ENCODE results near the gene SLC13A4.

Gene SLC13A4

GRCh38 chr7:135690566-135690965 is 37.4 kb downstream of the SLC13A4 start:
- Histone ChIP-seq H3K4me1 (no peaks in the 10 kb centered on the region), H3K79me2 (no peaks in the 10 kb centered on the region), H3K27ac (no peak overlapping the region), H3K27me3 (ENCODE audit: control insufficient read depth, insufficient read depth, low read length) (no peaks in the 10 kb centered on the region), H3K36me3 (ENCODE audit: control insufficient read depth, insufficient read depth, low read length) (no peaks in the 10 kb centered on the region), H2AFZ (no peak overlapping the region), H3K4me2 (ENCODE audit: low read length) (no peak overlapping the region), H3K9me3 (ENCODE audit: control insufficient read depth, low read length) (no peaks in the 10 kb centered on the region), H3K4me3 (ENCODE audit: low read depth, low read length) (no peak overlapping the region), H3K9ac (no peak overlapping the region)
- TF ChIP-seq CTCF (IDR thresholded peaks at IDR 0.05): no peak

- H3K4me1 ChIP-seq: no peaks in the 10 kb centered on the region
- no peaks in the 10 kb centered on the region for H3K79me2 ChIP-seq
- no peak overlapping the region for H3K4me2 ChIP-seq (ENCODE audit: low read length)
- H3K36me3 ChIP-seq (ENCODE audit: control insufficient read depth, insufficient read depth, low read length): no peaks in the 10 kb centered on the region
- no peak overlapping the region for H2AFZ ChIP-seq
- no peaks in the 10 kb centered on the region for H3K9me3 ChIP-seq (ENCODE audit: control insufficient read depth, low read length)
- H3K9ac ChIP-seq: no peak overlapping the region
- no peak overlapping the region for H3K4me3 ChIP-seq (ENCODE audit: low read depth, low read length)
- no peak for TF ChIP-seq CTCF (IDR thresholded peaks at IDR 0.05)
- H3K27ac ChIP-seq: no peak overlapping the region
- H3K27me3 ChIP-seq (ENCODE audit: control insufficient read depth, insufficient read depth, low read length): no peaks in the 10 kb centered on the region
Observed at GRCh38 chr7:135687466-135687865, 40.5 kb downstream of the SLC13A4 start.

GRCh38 chr7:135685306-135686084 is 42.5 kb downstream of the SLC13A4 start:
- Histone ChIP-seq H3K9ac (no peak overlapping the region), H3K36me3 (ENCODE audit: control insufficient read depth, insufficient read depth, low read length) (no peaks in the 10 kb centered on the region), H3K79me2 (no peaks in the 10 kb centered on the region), H3K4me3 (ENCODE audit: low read depth, low read length) (no peak overlapping the region), H3K27me3 (ENCODE audit: control insufficient read depth, insufficient read depth, low read length) (no peaks in the 10 kb centered on the region), H3K9me3 (ENCODE audit: control insufficient read depth, low read length) (no peaks in the 10 kb centered on the region), H3K4me2 (ENCODE audit: low read length) (no peak overlapping the region), H3K4me1 (no peaks in the 10 kb centered on the region), H2AFZ (no peak overlapping the region), H3K27ac (no peak overlapping the region)
- TF ChIP-seq CTCF (IDR thresholded peaks at IDR 0.05): no peak

GRCh38 chr7:135684699-135685098 is 43.3 kb downstream of the SLC13A4 start:
- H3K9me3 ChIP-seq (ENCODE audit: control insufficient read depth, low read length): no peaks in the 10 kb centered on the region
- no peak for TF ChIP-seq CTCF (IDR thresholded peaks at IDR 0.05)
- H3K4me2 ChIP-seq (ENCODE audit: low read length): no peak overlapping the region
- H3K36me3 ChIP-seq (ENCODE audit: control insufficient read depth, insufficient read depth, low read length): no peaks in the 10 kb centered on the region
- no peak overlapping the region for H3K9ac ChIP-seq
- no peak overlapping the region for H2AFZ ChIP-seq
- no peaks in the 10 kb centered on the region for H3K4me1 ChIP-seq
- no peaks in the 10 kb centered on the region for H3K79me2 ChIP-seq
- no peaks in the 10 kb centered on the region for H3K27me3 ChIP-seq (ENCODE audit: control insufficient read depth, insufficient read depth, low read length)
- H3K27ac ChIP-seq: no peak overlapping the region
- H3K4me3 ChIP-seq (ENCODE audit: low read depth, low read length): no peak overlapping the region

- Histone ChIP-seq H3K9ac (no peak overlapping the region), H2AFZ (no peak overlapping the region), H3K27ac (no peak overlapping the region), H3K36me3 (ENCODE audit: control insufficient read depth, insufficient read depth, low read length) (no peaks in the 10 kb centered on the region), H3K9me3 (ENCODE audit: control insufficient read depth, low read length) (no peaks in the 10 kb centered on the region), H3K4me2 (ENCODE audit: low read length) (no peak overlapping the region), H3K4me3 (ENCODE audit: low read depth, low read length) (no peak overlapping the region), H3K4me1 (no peaks in the 10 kb centered on the region), H3K79me2 (no peaks in the 10 kb centered on the region), H3K27me3 (ENCODE audit: control insufficient read depth, insufficient read depth, low read length) (no peaks in the 10 kb centered on the region)
- no peak for TF ChIP-seq CTCF (IDR thresholded peaks at IDR 0.05)
Observed at GRCh38 chr7:135684136-135684535, 43.9 kb downstream of the SLC13A4 start.
